Activated naive CD4-positive, alpha-beta T cell treated with anti-CD3 and anti-CD28 coated beads, Interleukin-2, amount 10 ng/mL, durations not matched to agents 7 days and 5 days (primary cell): ENCODE measurements around the gene PSMA1.

ENCODE experiments used
- CTCF ChIA-PET: fragments of 350-600 bp; sonication (Branson Sonifier 250); formaldehyde crosslinking; loops from one replicate; lab custom pipeline; 2021; ENCODE audit warnings: antibody characterized with exemption; lab: Charles Lee
- DNase-seq: peaks from one replicate; pipeline ENCODE4 v3.0.0-alpha.2; 2020
- H3K27ac Mint-ChIP-seq: one replicate; pipeline ENCODE4 v1.8.0; 2021; ENCODE audit warnings: mild to moderate bottlenecking, moderate library complexity, mixed read lengths
- H3K27me3 Mint-ChIP-seq: one replicate; pipeline ENCODE4 v1.8.0; 2021; ENCODE audit warnings: mild to moderate bottlenecking, mixed read lengths
- H3K36me3 Mint-ChIP-seq: one replicate; pipeline ENCODE4 v1.8.0; 2021; ENCODE audit warnings: mixed read lengths
- H3K4me1 Mint-ChIP-seq: one replicate; pipeline ENCODE4 v1.8.0; 2021; ENCODE audit warnings: mixed read lengths
- H3K4me3 Mint-ChIP-seq: one replicate; pipeline ENCODE4 v1.8.0; 2021; ENCODE audit warnings: mild to moderate bottlenecking, moderate library complexity, mixed read lengths
- H3K9me3 Mint-ChIP-seq: one replicate; pipeline ENCODE4 v1.8.0; 2021; ENCODE audit warnings: mixed read lengths

The PSMA1 gene

DNA sequence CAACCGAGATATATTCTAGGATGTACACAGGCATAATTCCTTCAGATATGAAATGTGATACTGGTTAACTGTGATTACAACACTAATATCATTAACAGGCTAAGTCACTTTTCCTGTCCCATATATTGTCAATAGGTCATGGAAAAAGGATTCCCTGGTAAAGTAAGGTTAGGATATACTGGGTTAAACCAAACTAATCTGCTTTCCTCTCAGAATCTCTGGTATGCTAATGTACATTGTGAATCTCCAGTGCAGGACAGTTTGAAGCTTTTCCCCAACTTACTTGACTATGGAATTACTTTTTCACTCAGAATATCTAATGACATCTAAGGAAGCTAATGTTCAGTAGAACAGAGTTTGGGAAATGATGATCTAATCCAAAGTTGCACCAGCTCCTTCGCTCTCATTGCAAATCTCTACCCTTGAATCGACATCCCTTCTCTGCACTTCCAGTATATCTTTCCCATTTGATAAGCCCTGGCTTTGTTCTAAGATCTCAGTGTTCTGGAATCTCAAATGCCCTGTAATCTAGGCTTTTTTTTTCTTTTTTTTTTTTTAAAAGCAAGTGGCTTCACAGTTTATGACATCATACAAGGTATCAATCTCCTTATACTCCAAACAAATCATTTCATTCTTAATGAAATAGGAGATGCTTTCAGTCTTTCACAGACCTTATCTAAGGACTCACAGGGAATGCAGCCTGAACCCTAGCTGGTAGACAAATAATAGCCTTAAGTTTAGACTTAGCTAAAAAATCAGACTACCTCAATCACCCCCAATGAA, 64.3 kb downstream of the PSMA1 start:
- no peak for DNase-seq
- H3K27me3 Mint-ChIP-seq: no peaks in the 10 kb centered on the region
- H3K27ac Mint-ChIP-seq: no peak overlapping the region
- H3K36me3 Mint-ChIP-seq: peaks cover 51% of the 10 kb centered on the region
- H3K9me3 Mint-ChIP-seq: no peaks in the 10 kb centered on the region
- H3K4me1 Mint-ChIP-seq: peaks cover 2% of the 10 kb centered on the region
- no peak overlapping the region for H3K4me3 Mint-ChIP-seq
- CTCF ChIA-PET: interaction anchor here (0.7 to 5.5 kb wide), 23 partner anchors 8 to 500 kb away, joined by 3 to 109 read pairs (median 4); partner anchors contain the start of gene RRAS2
